Mucosa of rectum (tissue), 2 donors: Measurements from ENCODE around the gene NALCN.

Source experiments
- H3K27ac ChIP-seq, 2 donors: one replicate each; pipeline ENCODE4 v1.7.0; 2013; ENCODE audit warnings: inconsistent platforms in 2 of 2, low read depth in 2 of 2, low read length in 2 of 2
- H3K27me3 ChIP-seq, 2 donors: one replicate each; pipeline ENCODE4 v1.7.0; 2013; ENCODE audit warnings: low read length in 2 of 2; ENCODE audit not compliant: control insufficient read depth in 2 of 2, insufficient read depth in 2 of 2
- H3K36me3 ChIP-seq, 2 donors: one replicate each; pipeline ENCODE4 v1.7.0; 2013; ENCODE audit warnings: low read length in 2 of 2; ENCODE audit not compliant: control insufficient read depth in 2 of 2, insufficient read depth in 2 of 2
- H3K4me1 ChIP-seq, 2 donors: one replicate each; pipeline ENCODE4 v1.7.0; 2013; ENCODE audit warnings: low read length in 2 of 2, mild to moderate bottlenecking in 1 of 2; ENCODE audit not compliant: control insufficient read depth in 2 of 2, insufficient read depth in 2 of 2
- H3K4me3 ChIP-seq, 2 donors: one replicate each; pipeline ENCODE4 v1.7.0; 2013; ENCODE audit warnings: low read length in 2 of 2
- H3K9ac ChIP-seq, 2 donors: one replicate each; pipeline ENCODE4 v1.7.0; 2013; ENCODE audit warnings: low read length in 2 of 2, low read depth in 1 of 2, mild to moderate bottlenecking in 1 of 2
- H3K9me3 ChIP-seq, 2 donors: one replicate each; pipeline ENCODE4 v1.7.0; 2013; ENCODE audit warnings: low read length in 2 of 2; ENCODE audit not compliant: control insufficient read depth in 2 of 2
- donor health status: healthy.
- donor health status: Normal muscosa, but diverticular disease.

NALCN gene

GRCh38 chr13:101149735-101150384 lies 266.4 kb downstream of the NALCN start:
- H3K36me3 ChIP-seq: no peaks in the 10 kb centered on the region
- no peaks in the 10 kb centered on the region for H3K27me3 ChIP-seq
- no peaks in the 10 kb centered on the region for H3K4me1 ChIP-seq
- H3K27ac ChIP-seq: no peak overlapping the region
- H3K4me3 ChIP-seq: no peak overlapping the region
- H3K9ac ChIP-seq: no peak overlapping the region
- H3K9me3 ChIP-seq: no peaks in the 10 kb centered on the region

GRCh38 chr13:101146101-101146898 lies 270.0 kb downstream of the NALCN start:
- no peak overlapping the region for H3K9ac ChIP-seq
- H3K9me3 ChIP-seq: no peaks in the 10 kb centered on the region
- no peaks in the 10 kb centered on the region for H3K4me1 ChIP-seq
- no peaks in the 10 kb centered on the region for H3K36me3 ChIP-seq
- H3K4me3 ChIP-seq: no peak overlapping the region
- no peak overlapping the region for H3K27ac ChIP-seq
- H3K27me3 ChIP-seq: no peaks in the 10 kb centered on the region

- no peaks in the 10 kb centered on the region for H3K27me3 ChIP-seq
- no peak overlapping the region for H3K27ac ChIP-seq
- H3K4me1 ChIP-seq: no peaks in the 10 kb centered on the region
- no peak overlapping the region for H3K4me3 ChIP-seq
- no peak overlapping the region for H3K9ac ChIP-seq
- no peaks in the 10 kb centered on the region for H3K9me3 ChIP-seq
- H3K36me3 ChIP-seq: no peaks in the 10 kb centered on the region
Measured at GRCh38 chr13:101144808-101145419, 271.4 kb downstream of the NALCN start.

GRCh38 chr13:101140936-101141335 lies 275.4 kb downstream of the NALCN start:
- Histone ChIP-seq H3K36me3 (no peaks in the 10 kb centered on the region), H3K9ac (no peak overlapping the region), H3K27me3 (no peaks in the 10 kb centered on the region), H3K9me3 (no peaks in the 10 kb centered on the region), H3K4me3 (no peak overlapping the region), H3K4me1 (no peaks in the 10 kb centered on the region), H3K27ac (no peak overlapping the region)

GRCh38 chr13:101140087-101140770 lies 276.1 kb downstream of the NALCN start:
- H3K27ac ChIP-seq: no peak overlapping the region
- no peak overlapping the region for H3K4me3 ChIP-seq
- H3K4me1 ChIP-seq: no peaks in the 10 kb centered on the region
- no peaks in the 10 kb centered on the region for H3K36me3 ChIP-seq
- H3K9me3 ChIP-seq: no peaks in the 10 kb centered on the region
- H3K27me3 ChIP-seq: no peaks in the 10 kb centered on the region
- no peak overlapping the region for H3K9ac ChIP-seq

- Histone ChIP-seq H3K27me3 (no peaks in the 10 kb centered on the region), H3K36me3 (no peaks in the 10 kb centered on the region), H3K9ac (no peak overlapping the region), H3K4me1 (no peaks in the 10 kb centered on the region), H3K9me3 (no peaks in the 10 kb centered on the region), H3K4me3 (no peak overlapping the region), H3K27ac (no peak overlapping the region)
Measured at GRCh38 chr13:101139081-101139480, 277.2 kb downstream of the NALCN start.

- H3K27me3 ChIP-seq: no peaks in the 10 kb centered on the region
- H3K4me3 ChIP-seq: no peak overlapping the region
- H3K9me3 ChIP-seq: no peaks in the 10 kb centered on the region
- H3K4me1 ChIP-seq: no peaks in the 10 kb centered on the region
- H3K9ac ChIP-seq: no peak overlapping the region
- no peaks in the 10 kb centered on the region for H3K36me3 ChIP-seq
- H3K27ac ChIP-seq: no peak overlapping the region
Measured at GRCh38 chr13:101127741-101128353, 288.5 kb downstream of the NALCN start.

- H3K27me3 ChIP-seq: no peaks in the 10 kb centered on the region
- no peak overlapping the region for H3K9ac ChIP-seq
- H3K27ac ChIP-seq: no peak overlapping the region
- H3K4me1 ChIP-seq: no peaks in the 10 kb centered on the region
- no peak overlapping the region for H3K4me3 ChIP-seq
- H3K36me3 ChIP-seq: no peaks in the 10 kb centered on the region
- H3K9me3 ChIP-seq: no peaks in the 10 kb centered on the region
Measured at GRCh38 chr13:101123028-101123427, 293.3 kb downstream of the NALCN start.

- H3K9ac ChIP-seq: no peak overlapping the region
Measured at GRCh38 chr13:101121608-101122007, 294.7 kb downstream of the NALCN start.

More at GRCh38 chr13:101121608-101122007, 294.7 kb downstream of the NALCN start:
- Histone ChIP-seq H3K9me3 (no peaks in the 10 kb centered on the region), H3K27ac (no peak overlapping the region), H3K4me3 (no peak overlapping the region), H3K27me3 (no peaks in the 10 kb centered on the region), H3K36me3 (no peaks in the 10 kb centered on the region), H3K4me1 (no peaks in the 10 kb centered on the region)
